HG03039 (cell line): ENCODE results near the gene FGD5.

Experiments used
- ATAC-seq: cut with Tn5 transposase; IDR thresholded peaks from one replicate; pipeline ENCODE4 v1.9.1; 2021; ENCODE audit warnings: mild to moderate bottlenecking, moderate library complexity; ENCODE audit not compliant: unreplicated experiment

FGD5 gene

GRCh38 chr3:14871456-14872200, 52.9 kb downstream of the FGD5 start:
- ATAC-seq: no peak

GRCh38 chr3:14872706-14873105, 53.9 kb downstream of the FGD5 start:
- no peak for ATAC-seq

- no peak for ATAC-seq
Observed at GRCh38 chr3:14874784-14875183, 56.0 kb downstream of the FGD5 start.

- no peak for ATAC-seq
Observed at GRCh38 chr3:14875411-14876175, 56.8 kb downstream of the FGD5 start.

- no peak for ATAC-seq
Observed at GRCh38 chr3:14876921-14877333, 58.2 kb downstream of the FGD5 start.

GRCh38 chr3:14877469-14877868, 58.7 kb downstream of the FGD5 start:
- ATAC-seq: no peak

GRCh38 chr3:14879211-14879874, 60.6 kb downstream of the FGD5 start:
- ATAC-seq: no peak

- ATAC-seq: no peak
Observed at GRCh38 chr3:14880447-14881106, 61.8 kb downstream of the FGD5 start.

GRCh38 chr3:14883226-14883625, 64.5 kb downstream of the FGD5 start:
- ATAC-seq: no peak

- ATAC-seq: no peak
Observed at GRCh38 chr3:14884665-14885064, 65.9 kb downstream of the FGD5 start.

GRCh38 chr3:14885307-14885706, 66.5 kb downstream of the FGD5 start:
- ATAC-seq: no peak

- ATAC-seq: no peak
Observed at GRCh38 chr3:14886101-14886500, 67.3 kb downstream of the FGD5 start.

GRCh38 chr3:14889205-14889604, 70.4 kb downstream of the FGD5 start:
- ATAC-seq: no peak

- no peak for ATAC-seq
Observed at GRCh38 chr3:14889943-14890342, 71.2 kb downstream of the FGD5 start.

GRCh38 chr3:14890476-14890875, 71.7 kb downstream of the FGD5 start:
- no peak for ATAC-seq

GRCh38 chr3:14891135-14892132, 72.7 kb downstream of the FGD5 start:
- ATAC-seq: no peak

GRCh38 chr3:14892226-14892625, 73.5 kb downstream of the FGD5 start:
- no peak for ATAC-seq

GRCh38 chr3:14894085-14894484, 75.3 kb downstream of the FGD5 start:
- ATAC-seq: no peak

GRCh38 chr3:14897266-14897665, 78.5 kb downstream of the FGD5 start:
- no peak for ATAC-seq

GRCh38 chr3:14898929-14899328, 80.2 kb downstream of the FGD5 start:
- ATAC-seq: no peak
